IPS-15b (cell line): Measurements from ENCODE around the gene ZPR1.
A peak's percentile ranks its signal among the peaks of the same experiment; 100 is the strongest.

Source experiments
- H3K27me3 ChIP-seq: one replicate; pipeline ENCODE4 v1.6.1; 2013; ENCODE audit warnings: low read length; ENCODE audit not compliant: control insufficient read depth, insufficient read depth
- H3K36me3 ChIP-seq: one replicate; pipeline ENCODE4 v1.6.1; 2013; ENCODE audit warnings: low read length; ENCODE audit not compliant: control insufficient read depth, insufficient read depth
- H3K4me1 ChIP-seq: one replicate; pipeline ENCODE4 v1.6.1; 2013; ENCODE audit warnings: mild to moderate bottlenecking, low read length; ENCODE audit not compliant: control insufficient read depth, insufficient read depth
- H3K4me3 ChIP-seq: one replicate; pipeline ENCODE4 v1.5.1; 2013; ENCODE audit warnings: low read depth, low read length
- H3K9ac ChIP-seq: one replicate; pipeline ENCODE4 v1.6.1; 2013; ENCODE audit warnings: low read depth, mild to moderate bottlenecking, low read length
- H3K9me3 ChIP-seq: one replicate; pipeline ENCODE4 v1.6.1; 2013; ENCODE audit warnings: mild to moderate bottlenecking, low read length; ENCODE audit not compliant: control insufficient read depth, insufficient read depth

Gene ZPR1

GRCh38 chr11:116732271-116733042 is 55.4 kb downstream of the ZPR1 start:
- H3K27me3 ChIP-seq = no peaks in the 10 kb centered on the region
- H3K4me3 ChIP-seq = peak overlapping the region; percentile 53
- H3K9me3 ChIP-seq = no peaks in the 10 kb centered on the region
- H3K4me1 ChIP-seq = peaks cover 12% of the 10 kb centered on the region
- H3K9ac ChIP-seq = no peak overlapping the region
- no peaks in the 10 kb centered on the region for H3K36me3 ChIP-seq

GRCh38 chr11:116731821-116732220 is 56.0 kb downstream of the ZPR1 start:
- Histone ChIP-seq H3K27me3 (no peaks in the 10 kb centered on the region), H3K4me1 (peaks cover 12% of the 10 kb centered on the region), H3K4me3 (no peak overlapping the region), H3K9me3 (no peaks in the 10 kb centered on the region), H3K36me3 (no peaks in the 10 kb centered on the region), H3K9ac (no peak overlapping the region)

DNA sequence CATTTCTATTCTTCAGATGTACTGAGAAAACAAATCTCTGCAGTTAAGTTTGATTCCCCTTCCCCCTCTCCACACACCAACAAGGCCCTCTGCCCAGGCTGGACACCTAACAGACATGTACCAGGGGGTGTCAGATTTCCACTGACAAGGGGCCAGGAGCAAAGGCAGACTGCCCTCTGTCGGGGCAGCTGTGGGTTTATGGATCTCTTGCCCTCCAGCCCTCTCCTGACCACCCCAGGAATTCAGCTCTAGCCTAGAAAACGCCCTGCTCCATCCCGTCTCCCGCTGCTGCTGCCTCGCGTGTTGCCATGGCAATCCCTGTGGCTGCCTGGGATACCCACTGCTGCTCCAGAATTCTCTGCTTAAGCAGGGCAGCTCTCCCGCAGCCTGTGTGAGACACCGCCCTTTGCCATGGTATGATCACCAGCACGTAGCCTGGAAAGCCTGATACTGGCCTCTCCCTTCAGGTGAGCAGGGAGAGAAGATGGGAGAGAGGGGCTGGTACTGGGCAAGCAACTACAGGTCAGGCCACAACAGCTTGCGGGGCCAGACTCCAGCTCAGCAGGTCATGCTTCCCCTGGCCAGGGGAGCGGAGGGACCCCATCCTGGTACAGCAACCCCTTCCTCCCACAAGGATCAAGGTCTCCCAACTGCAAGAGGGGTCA is 56.6 kb downstream of the ZPR1 start:
- Histone ChIP-seq H3K9ac (no peak overlapping the region), H3K4me3 (no peak overlapping the region), H3K4me1 (peaks cover 13% of the 10 kb centered on the region), H3K9me3 (no peaks in the 10 kb centered on the region), H3K36me3 (no peaks in the 10 kb centered on the region), H3K27me3 (peaks cover 3% of the 10 kb centered on the region)

DNA sequence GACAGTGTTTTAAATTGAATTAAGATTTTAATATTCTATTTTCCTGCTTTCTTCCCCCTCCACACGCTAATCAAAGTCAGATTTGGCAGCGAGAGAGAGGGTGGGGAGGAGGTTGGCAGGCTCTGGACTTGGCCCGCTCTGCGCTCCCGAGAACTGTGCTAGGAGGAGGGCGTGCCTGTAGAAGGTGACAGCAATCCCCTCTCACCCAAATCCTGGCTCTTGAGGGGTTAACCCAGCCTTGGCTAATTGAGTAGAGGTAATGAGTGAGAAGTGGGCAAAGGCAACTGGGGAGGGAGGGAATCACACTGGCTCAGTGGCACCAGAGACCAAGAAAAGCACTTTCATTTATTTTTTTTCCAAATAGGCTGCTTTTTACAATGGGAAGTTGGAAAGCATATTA is 57.2 kb downstream of the ZPR1 start:
- Histone ChIP-seq H3K4me1 (peaks cover 16% of the 10 kb centered on the region), H3K27me3 (peaks cover 3% of the 10 kb centered on the region), H3K9ac (no peak overlapping the region), H3K36me3 (no peaks in the 10 kb centered on the region), H3K9me3 (no peaks in the 10 kb centered on the region), H3K4me3 (no peak overlapping the region)

DNA sequence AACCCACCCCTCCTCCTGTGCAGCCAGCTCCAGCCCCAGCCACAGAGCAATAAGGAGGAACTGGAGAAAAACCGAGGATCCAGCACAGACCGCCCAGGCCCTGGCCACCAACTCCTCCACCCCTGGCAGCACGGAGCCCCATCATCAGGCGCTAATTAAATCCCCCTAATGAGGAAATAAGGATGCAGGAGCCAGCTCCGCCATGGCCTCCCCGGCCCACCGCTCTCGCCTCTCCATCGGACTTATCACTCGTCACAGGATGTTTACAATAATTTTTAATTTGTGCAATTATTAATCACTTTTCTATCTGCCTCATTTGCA is 57.6 kb downstream of the ZPR1 start:
- no peaks in the 10 kb centered on the region for H3K9me3 ChIP-seq
- H3K4me3 ChIP-seq = no peak overlapping the region
- H3K36me3 ChIP-seq = no peaks in the 10 kb centered on the region
- H3K9ac ChIP-seq = no peak overlapping the region
- H3K4me1 ChIP-seq = peaks cover 17% of the 10 kb centered on the region
- H3K27me3 ChIP-seq = peaks cover 3% of the 10 kb centered on the region

DNA sequence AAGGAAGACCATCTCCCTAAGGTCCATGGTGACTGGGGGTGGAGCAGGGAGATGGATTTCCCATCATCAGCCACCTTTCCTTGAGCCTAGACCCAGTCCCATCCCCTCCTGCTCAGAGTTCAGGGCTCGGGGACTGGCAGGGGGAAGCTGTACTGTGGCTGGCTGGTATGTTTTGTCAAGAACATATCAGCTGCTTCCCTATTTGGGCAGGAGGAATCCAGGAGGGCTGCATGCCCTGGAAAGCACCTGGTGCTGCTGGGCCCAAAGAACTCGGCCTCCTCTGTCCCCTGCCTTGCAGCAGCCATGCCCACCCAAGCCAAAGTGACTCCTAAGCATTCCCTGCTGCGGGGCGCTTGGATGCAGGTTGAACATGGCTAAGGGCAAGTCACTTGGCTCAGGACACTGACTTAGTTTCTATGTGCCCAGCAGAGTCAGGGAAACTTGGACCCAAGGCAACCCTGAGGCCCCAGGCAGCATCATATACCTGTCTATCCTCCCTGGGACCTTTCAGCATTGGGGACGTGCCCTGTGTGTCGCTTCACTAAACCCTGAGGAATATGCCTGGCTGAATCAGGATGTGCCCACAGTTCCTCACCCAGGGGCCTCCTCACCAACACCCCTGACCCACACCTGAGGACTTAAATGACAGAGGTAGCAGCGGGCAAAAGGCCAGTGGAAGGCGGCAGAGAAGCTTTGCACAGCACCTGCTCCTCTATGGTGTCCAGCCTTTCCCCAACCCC is 58.2 kb downstream of the ZPR1 start:
- no peak overlapping the region for H3K9ac ChIP-seq
- peaks cover 19% of the 10 kb centered on the region for H3K4me1 ChIP-seq
- H3K4me3 ChIP-seq = no peak overlapping the region
- H3K9me3 ChIP-seq = no peaks in the 10 kb centered on the region
- peaks cover 3% of the 10 kb centered on the region for H3K27me3 ChIP-seq
- no peaks in the 10 kb centered on the region for H3K36me3 ChIP-seq

DNA sequence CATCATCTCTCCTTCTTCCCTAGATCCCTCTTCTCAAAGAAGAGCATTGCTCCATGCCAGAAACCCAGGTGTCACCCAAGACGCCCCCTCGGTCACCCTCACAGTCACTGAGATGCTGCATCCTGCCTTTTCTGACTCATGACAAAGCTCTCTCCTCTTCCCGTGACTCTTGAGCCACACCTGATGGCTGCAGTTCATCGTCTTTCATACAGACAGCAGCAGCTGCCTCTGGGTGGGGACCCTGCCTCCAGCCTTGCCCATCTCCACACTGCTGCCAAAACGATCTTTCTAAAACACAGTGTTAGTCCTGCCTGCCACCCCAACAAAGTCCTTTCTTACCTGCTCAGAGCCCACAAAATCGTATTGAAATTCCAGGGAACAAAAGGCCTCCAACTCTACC is 59.8 kb downstream of the ZPR1 start:
- no peak overlapping the region for H3K4me3 ChIP-seq
- H3K27me3 ChIP-seq = peaks cover 3% of the 10 kb centered on the region
- H3K4me1 ChIP-seq = peaks cover 19% of the 10 kb centered on the region
- H3K36me3 ChIP-seq = no peaks in the 10 kb centered on the region
- no peak overlapping the region for H3K9ac ChIP-seq
- no peaks in the 10 kb centered on the region for H3K9me3 ChIP-seq

DNA sequence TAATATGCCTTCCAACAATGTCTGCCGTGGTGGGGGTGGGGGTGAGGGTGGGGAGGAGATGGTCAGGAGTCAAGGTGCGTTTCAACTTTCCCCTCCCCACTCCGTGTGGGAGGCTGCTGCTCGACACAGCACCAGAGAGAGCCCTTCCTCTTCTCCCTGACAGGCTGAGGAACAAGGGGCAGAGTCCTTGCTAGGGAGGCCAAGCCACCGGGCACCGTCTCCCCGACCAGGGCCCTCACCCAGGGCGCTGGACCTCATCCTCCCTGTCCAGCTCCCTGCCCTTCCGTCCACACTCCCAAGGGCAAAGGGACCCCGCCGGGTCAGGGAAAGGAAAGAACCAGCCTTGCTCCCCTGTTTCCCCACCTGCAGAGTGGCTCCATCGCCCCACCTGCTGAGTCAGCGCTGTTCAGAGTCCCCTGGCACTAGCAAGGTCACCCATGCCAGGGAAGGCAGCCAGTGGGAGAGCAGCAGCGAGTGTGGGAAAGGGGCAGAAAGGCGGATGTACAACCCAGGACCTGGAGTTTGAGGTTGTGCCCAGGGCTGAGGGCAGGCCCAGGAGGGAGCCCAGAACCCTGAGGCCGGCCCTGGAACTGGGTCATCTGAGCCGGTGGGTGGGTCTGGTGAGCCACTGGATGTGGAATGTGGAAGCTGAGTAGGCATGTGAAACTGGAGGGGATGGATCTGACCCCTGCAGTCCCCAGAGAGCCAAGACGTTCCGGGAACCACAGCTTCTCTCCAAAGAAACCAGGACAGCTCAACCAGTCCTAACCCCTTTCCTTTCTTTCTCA is 62.2 kb downstream of the ZPR1 start:
- Histone ChIP-seq H3K4me1 (peaks cover 8% of the 10 kb centered on the region), H3K9ac (no peak overlapping the region), H3K27me3 (peaks cover 3% of the 10 kb centered on the region), H3K9me3 (no peaks in the 10 kb centered on the region), H3K36me3 (no peaks in the 10 kb centered on the region), H3K4me3 (no peak overlapping the region)

DNA sequence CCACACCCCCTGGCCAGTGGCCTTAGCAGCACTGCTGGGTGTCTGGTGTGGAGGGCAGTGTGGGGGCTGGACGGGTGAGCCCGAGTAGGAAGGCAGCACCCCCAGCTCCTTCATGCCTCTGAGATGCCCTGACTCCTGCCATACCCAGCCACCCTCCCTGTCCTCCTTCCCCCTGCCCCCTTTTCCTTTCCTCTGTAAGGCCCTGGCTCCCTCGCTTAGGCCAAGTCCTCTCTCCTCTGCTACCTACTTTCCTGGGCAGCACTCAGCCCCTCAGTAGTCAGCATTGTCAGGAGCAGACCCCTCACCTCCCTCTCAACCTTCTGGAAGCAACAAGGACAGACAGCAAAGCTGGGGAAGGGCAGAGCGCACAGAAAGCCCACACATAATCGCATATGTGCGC is 63.0 kb downstream of the ZPR1 start:
- peaks cover 6% of the 10 kb centered on the region for H3K4me1 ChIP-seq
- H3K36me3 ChIP-seq = no peaks in the 10 kb centered on the region
- H3K4me3 ChIP-seq = no peak overlapping the region
- H3K9me3 ChIP-seq = no peaks in the 10 kb centered on the region
- H3K9ac ChIP-seq = no peak overlapping the region
- peaks cover 3% of the 10 kb centered on the region for H3K27me3 ChIP-seq
